SK-N-SH treated with all-trans-retinoic acid at 6 μM for 48 hours (cell line): Measurements from ENCODE around the gene PREPL.

Source experiments
- ATAC-seq: fragments of 200-7000 bp; cut with Tn5 transposase; 3 replicates; pipeline ENCODE4 v1.9.1; 2020; ENCODE audit warnings: mild to moderate bottlenecking, moderate library complexity
- BACH2 ChIP-seq: fragments of 250-450 bp; sonication (Bioruptor Pico); IDR thresholded peaks from 2 replicates; pipeline ENCODE4 v1.9.0; 2021; ENCODE audit warnings: mild to moderate bottlenecking, borderline replicate concordance
- CSDC2 ChIP-seq: fragments of 250-450 bp; sonication (Bioruptor Pico); IDR thresholded peaks from 2 replicates; pipeline ENCODE4 v1.5.0; 2020; ENCODE audit warnings: mild to moderate bottlenecking, moderate library complexity
- ESRRG ChIP-seq: fragments of 250-450 bp; sonication (Bioruptor Pico); IDR thresholded peaks from 2 replicates; pipeline ENCODE4 v1.6.1; 2021; ENCODE audit warnings: mild to moderate bottlenecking
- GLIS3 ChIP-seq: fragments of 250-450 bp; sonication (Bioruptor Pico); IDR thresholded peaks from 2 replicates; pipeline ENCODE4 v1.5.0; 2020; ENCODE audit warnings: mild to moderate bottlenecking, moderate library complexity
- OSR1 ChIP-seq: fragments of 250-450 bp; sonication (Bioruptor Pico); IDR thresholded peaks from 2 replicates; pipeline ENCODE4 v1.8.0; 2022; ENCODE audit warnings: moderate library complexity, mild to moderate bottlenecking, inconsistent platforms
- PPARA ChIP-seq: fragments of 250-450 bp; sonication (Bioruptor Pico); IDR thresholded peaks from 2 replicates; pipeline ENCODE4 v1.5.0; 2020; ENCODE audit warnings: mild to moderate bottlenecking, borderline replicate concordance
- RARB ChIP-seq: fragments of 250-450 bp; sonication (Bioruptor Pico); IDR thresholded peaks from 2 replicates; pipeline ENCODE4 v1.8.0; 2021; ENCODE audit warnings: mild to moderate bottlenecking, moderate library complexity
- SNAI2 ChIP-seq: fragments of 250-450 bp; sonication (Bioruptor Pico); IDR thresholded peaks from 2 replicates; pipeline ENCODE4 v1.5.0; 2020; ENCODE audit warnings: mild to moderate bottlenecking, moderate library complexity
- TCF4 ChIP-seq: fragments of 250-450 bp; sonication (Bioruptor Pico); IDR thresholded peaks from 2 replicates; pipeline ENCODE4 v1.8.0; 2021; ENCODE audit warnings: mild to moderate bottlenecking, moderate library complexity, borderline replicate concordance
- TOX ChIP-seq: fragments of 250-450 bp; sonication (Bioruptor Pico); IDR thresholded peaks from 2 replicates; pipeline ENCODE4 v1.8.0; 2021; ENCODE audit warnings: mild to moderate bottlenecking, moderate library complexity, borderline replicate concordance
- ZC3H10 ChIP-seq: fragments of 250-450 bp; sonication (Bioruptor Pico); IDR thresholded peaks from 2 replicates; pipeline ENCODE4 v1.5.1; 2021; ENCODE audit warnings: mild to moderate bottlenecking, moderate library complexity
- ZFP30 ChIP-seq: fragments of 450-650 bp; formaldehyde crosslinking; IDR thresholded peaks from 2 replicates; pipeline ENCODE4 v1.5.0; 2022; ENCODE audit warnings: mild to moderate bottlenecking, moderate library complexity
- ZNF565 ChIP-seq: fragments of 450-650 bp; formaldehyde crosslinking; conservative IDR thresholded peaks from 2 replicates; pipeline ENCODE4 v1.5.0; 2020; ENCODE audit warnings: low read depth, mild to moderate bottlenecking, moderate library complexity
- ZNF70 ChIP-seq: fragments of 450-650 bp; formaldehyde crosslinking; IDR thresholded peaks from 2 replicates; pipeline ENCODE4 v1.5.0; 2020; ENCODE audit warnings: mild to moderate bottlenecking, moderate library complexity
- ZNF8 ChIP-seq: fragments of 450-650 bp; formaldehyde crosslinking; IDR thresholded peaks from 2 replicates; pipeline ENCODE4 v1.5.0; 2020; ENCODE audit warnings: mild to moderate bottlenecking, moderate library complexity
- TF ChIP-seq, protein P1 (sequence below): fragments of 250-450 bp; sonication (Bioruptor Pico); IDR thresholded peaks from 2 replicates; pipeline ENCODE4 v1.8.0; 2021; ENCODE audit warnings: low read depth, mild to moderate bottlenecking, moderate library complexity, borderline replicate concordance
- TF ChIP-seq, protein P2 (sequence below): fragments of 250-450 bp; sonication (Bioruptor Pico); IDR thresholded peaks from 2 replicates; pipeline ENCODE4 v1.5.0; 2020; ENCODE audit warnings: mild to moderate bottlenecking, moderate library complexity
- TF ChIP-seq, protein P3 (sequence below): fragments of 250-450 bp; sonication (Bioruptor Pico); IDR thresholded peaks from 2 replicates; pipeline ENCODE4 v1.5.1; 2021; ENCODE audit warnings: mild to moderate bottlenecking, moderate library complexity

The PREPL gene

DNA sequence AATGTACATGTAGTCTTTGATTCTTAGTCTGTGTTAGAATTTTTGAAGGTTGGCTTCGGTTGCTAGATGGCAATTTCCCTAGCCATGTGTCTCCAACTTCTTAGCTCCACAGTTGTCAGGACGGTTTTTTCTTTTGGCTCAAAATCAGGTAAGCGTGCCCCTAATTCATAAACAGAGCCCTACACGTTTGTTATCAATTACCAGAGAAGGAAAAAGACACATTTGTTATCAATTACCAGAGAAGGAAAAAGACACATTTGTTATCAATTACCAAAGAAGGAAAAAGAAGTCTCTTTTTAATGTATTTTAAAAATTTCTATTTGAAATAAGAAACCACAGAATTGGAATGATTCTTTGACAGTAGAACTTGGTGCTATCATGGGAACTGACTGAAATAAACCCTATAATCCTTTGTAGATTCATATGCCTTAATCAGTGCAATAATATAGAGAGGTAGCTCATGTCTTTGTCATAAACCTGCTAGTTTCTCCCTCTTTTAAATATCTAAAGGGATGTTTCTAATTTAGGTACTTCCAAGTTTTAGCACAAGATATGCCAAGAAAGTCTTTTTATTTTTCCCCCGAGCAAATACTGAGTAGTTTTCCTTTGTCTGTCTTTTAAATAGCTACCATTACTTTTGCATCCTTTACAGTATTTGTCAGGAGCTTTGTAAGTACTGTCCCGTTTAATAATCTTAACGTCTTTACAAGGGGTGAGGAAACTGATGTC lies 36.3 kb upstream of the PREPL start:
- ATAC-seq = peak; percentile 64
- no peak for TF ChIP-seq ZC3H10 (CRISPR knock-in tag)
- no peak for TF ChIP-seq TCF4 (CRISPR knock-in tag)
- no peak for TF ChIP-seq ESRRG
- TF ChIP-seq, protein P1, sequence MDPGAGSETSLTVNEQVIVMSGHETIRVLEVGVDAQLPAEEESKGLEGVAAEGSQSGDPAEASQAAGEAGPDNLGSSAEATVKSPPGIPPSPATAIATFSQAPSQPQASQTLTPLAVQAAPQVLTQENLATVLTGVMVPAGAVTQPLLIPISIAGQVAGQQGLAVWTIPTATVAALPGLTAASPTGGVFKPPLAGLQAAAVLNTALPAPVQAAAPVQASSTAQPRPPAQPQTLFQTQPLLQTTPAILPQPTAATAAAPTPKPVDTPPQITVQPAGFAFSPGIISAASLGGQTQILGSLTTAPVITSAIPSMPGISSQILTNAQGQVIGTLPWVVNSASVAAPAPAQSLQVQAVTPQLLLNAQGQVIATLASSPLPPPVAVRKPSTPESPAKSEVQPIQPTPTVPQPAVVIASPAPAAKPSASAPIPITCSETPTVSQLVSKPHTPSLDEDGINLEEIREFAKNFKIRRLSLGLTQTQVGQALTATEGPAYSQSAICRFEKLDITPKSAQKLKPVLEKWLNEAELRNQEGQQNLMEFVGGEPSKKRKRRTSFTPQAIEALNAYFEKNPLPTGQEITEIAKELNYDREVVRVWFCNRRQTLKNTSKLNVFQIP (CRISPR knock-in tag) = no peak
- TF ChIP-seq ZFP30 (CRISPR knock-in tag) = no peak
- TF ChIP-seq, protein P2, sequence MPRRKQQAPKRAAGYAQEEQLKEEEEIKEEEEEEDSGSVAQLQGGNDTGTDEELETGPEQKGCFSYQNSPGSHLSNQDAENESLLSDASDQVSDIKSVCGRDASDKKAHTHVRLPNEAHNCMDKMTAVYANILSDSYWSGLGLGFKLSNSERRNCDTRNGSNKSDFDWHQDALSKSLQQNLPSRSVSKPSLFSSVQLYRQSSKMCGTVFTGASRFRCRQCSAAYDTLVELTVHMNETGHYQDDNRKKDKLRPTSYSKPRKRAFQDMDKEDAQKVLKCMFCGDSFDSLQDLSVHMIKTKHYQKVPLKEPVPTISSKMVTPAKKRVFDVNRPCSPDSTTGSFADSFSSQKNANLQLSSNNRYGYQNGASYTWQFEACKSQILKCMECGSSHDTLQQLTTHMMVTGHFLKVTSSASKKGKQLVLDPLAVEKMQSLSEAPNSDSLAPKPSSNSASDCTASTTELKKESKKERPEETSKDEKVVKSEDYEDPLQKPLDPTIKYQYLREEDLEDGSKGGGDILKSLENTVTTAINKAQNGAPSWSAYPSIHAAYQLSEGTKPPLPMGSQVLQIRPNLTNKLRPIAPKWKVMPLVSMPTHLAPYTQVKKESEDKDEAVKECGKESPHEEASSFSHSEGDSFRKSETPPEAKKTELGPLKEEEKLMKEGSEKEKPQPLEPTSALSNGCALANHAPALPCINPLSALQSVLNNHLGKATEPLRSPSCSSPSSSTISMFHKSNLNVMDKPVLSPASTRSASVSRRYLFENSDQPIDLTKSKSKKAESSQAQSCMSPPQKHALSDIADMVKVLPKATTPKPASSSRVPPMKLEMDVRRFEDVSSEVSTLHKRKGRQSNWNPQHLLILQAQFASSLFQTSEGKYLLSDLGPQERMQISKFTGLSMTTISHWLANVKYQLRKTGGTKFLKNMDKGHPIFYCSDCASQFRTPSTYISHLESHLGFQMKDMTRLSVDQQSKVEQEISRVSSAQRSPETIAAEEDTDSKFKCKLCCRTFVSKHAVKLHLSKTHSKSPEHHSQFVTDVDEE = no peak
- no peak for TF ChIP-seq TOX (CRISPR knock-in tag)
- no peak for TF ChIP-seq ZNF70 (CRISPR knock-in tag)
- TF ChIP-seq BACH2 (CRISPR knock-in tag) = no peak
- TF ChIP-seq ZNF565 (CRISPR knock-in tag) = no peak
- no peak for TF ChIP-seq SNAI2 (CRISPR knock-in tag)
- TF ChIP-seq, all 23 proteins: peak for 0

DNA sequence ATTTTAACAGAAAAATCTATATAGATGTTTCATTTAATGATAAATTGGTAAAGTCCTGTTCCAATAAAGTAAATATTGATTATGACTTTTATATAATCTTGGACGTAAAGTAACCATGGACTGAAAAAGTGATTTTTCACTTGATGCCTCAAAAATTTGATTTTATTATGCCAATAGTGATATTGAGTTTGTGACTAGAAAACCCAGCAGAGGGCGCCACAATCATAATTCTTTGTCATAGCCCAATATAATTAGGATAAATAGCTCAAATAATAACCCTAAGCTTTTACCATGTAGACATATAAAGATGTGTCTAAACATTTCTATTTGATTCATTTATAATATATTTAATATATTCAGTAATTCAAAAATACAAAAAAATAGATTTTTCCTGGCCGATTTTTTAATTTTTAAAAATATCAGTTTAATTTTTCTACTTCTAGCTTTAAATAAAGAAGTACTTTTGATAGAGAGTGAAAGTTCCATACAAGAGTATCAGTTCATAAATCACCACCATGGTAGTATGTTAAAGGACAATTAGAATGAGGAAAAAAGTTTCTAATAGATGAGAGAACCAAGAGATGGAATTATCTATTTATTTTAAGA lies 31.1 kb upstream of the PREPL start:
- peak; percentile 38; the same call in 1 of the 3 replicates for ATAC-seq
- TF ChIP-seq ZNF8 (CRISPR knock-in tag) (0 out of 2 replicates have a peak, but pooled peaks have one; percentile 3), ZNF70 (CRISPR knock-in tag) (no peak)

DNA sequence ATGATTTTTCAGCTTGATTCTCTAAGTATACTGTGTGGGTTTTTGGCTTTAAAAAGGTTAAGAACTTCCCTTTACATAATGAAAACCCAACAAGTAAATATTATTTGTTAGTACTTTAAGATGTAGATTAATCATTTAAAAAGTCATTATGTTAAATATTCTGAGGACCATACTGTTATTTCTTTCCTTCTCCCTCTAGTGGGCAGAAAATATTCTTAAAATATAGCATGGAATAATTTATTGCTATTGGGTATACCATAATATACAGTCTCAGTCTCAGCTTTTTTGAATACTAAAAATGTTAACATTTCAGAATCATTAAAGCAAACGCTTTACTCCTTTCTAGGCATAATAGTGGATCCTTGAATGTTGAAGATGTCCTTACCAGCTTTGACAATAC lies 28.6 kb upstream of the PREPL start:
- ATAC-seq = 0 out of 3 replicates have a peak, but pooled peaks have one; percentile 38

More for the DNA sequence above, 28.6 kb upstream of the PREPL start:
- TF ChIP-seq GLIS3 (CRISPR knock-in tag) (no peak), CSDC2 (no peak), ESRRG (no peak), ZC3H10 (CRISPR knock-in tag) (no peak), BACH2 (CRISPR knock-in tag) (no peak), OSR1 (CRISPR knock-in tag) (no peak), ZNF8 (CRISPR knock-in tag) (no peak), SNAI2 (CRISPR knock-in tag) (no peak), ZNF565 (CRISPR knock-in tag) (no peak), PPARA (CRISPR knock-in tag) (no peak), RARB (CRISPR knock-in tag) (no peak), TOX (CRISPR knock-in tag) (no peak)
- TF ChIP-seq, protein P3, sequence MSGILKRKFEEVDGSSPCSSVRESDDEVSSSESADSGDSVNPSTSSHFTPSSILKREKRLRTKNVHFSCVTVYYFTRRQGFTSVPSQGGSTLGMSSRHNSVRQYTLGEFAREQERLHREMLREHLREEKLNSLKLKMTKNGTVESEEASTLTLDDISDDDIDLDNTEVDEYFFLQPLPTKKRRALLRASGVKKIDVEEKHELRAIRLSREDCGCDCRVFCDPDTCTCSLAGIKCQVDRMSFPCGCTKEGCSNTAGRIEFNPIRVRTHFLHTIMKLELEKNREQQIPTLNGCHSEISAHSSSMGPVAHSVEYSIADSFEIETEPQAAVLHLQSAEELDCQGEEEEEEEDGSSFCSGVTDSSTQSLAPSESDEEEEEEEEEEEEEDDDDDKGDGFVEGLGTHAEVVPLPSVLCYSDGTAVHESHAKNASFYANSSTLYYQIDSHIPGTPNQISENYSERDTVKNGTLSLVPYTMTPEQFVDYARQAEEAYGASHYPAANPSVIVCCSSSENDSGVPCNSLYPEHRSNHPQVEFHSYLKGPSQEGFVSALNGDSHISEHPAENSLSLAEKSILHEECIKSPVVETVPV (CRISPR knock-in tag) = no peak
- TF ChIP-seq, protein P2 = no peak
- TF ChIP-seq, protein P1 (CRISPR knock-in tag) = no peak
